ENCODE results near the gene DSCAM. TPM values are rescaled to one million over a fixed set of nuclear protein-coding genes. Genes with fewer than 3 reads are reported as not detected.

Gene DSCAM
- total and polyA plus RNA-seq, 10 of the 15 experiments (the other 5 are each of a cell fraction or from before 2014, with no cell fraction given) = not detected

DNA sequence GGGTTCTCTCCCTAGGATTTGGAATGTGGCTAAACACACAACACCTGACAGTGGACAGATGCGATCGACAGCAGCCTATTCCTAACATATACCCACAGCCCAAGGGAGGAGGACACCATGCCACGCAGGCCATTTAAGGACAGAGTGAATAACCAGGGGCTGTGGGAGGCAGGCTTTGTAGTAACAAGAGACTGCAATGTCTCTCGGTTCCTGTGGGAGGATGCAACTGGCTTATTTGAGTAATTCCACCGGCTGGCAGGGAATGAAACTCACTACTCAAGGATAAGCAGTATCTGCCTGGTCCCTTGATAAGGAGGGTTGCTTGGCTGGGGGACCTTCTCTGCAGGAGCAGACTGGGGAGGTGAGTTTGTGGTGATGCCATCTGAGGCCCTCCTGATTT, 870.2 kb downstream of the DSCAM start (continued):
- TF ChIP-seq, protein P1, sequence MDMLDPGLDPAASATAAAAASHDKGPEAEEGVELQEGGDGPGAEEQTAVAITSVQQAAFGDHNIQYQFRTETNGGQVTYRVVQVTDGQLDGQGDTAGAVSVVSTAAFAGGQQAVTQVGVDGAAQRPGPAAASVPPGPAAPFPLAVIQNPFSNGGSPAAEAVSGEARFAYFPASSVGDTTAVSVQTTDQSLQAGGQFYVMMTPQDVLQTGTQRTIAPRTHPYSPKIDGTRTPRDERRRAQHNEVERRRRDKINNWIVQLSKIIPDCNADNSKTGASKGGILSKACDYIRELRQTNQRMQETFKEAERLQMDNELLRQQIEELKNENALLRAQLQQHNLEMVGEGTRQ (IDR thresholded peaks at IDR 0.05; ENCODE audit: borderline replicate concordance, low read depth, low read length) = no peak
- no peak for TF ChIP-seq NFXL1 (IDR thresholded peaks at IDR 0.05; ENCODE audit: borderline replicate concordance)

DNA sequence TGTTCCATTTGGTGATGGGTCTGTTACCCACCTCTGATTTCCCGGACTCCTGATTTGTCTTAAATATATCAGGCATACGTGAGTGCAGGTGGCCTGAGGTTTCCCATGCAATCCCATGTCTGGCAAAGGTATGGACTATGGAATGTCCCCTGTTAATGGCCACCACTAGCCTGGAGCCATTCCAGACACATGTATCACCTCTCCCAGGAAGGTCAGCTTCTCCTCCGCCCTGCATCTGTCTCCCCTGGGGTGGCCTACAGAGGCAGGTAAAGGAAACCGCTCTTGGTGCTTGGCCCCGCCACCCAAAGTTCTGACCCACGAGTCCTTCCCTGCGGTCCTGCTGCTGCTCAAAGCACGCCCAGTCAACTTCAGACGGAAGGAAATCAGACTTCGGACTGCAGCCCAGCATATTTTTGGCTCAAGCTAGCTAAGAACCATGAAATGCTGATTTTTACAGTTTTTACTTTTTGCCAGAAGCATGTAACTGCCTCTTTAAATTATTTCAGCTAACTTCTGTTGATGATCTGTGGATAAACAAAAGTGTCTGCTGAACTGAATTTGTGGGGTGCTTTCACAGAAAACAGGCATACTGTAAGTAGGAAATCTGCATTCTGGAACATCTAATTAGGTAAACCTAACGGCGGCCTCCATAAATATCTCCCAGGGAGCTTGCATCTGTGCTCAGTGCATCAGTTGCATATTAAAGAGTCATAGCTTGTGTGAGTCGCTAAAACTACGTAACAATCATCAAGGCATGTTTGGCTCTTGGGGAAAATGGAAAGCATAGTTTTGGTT, 873.8 kb downstream of the DSCAM start:
- DNase-seq (ENCODE audit: low read depth, low spot score) = no peak
- in situ Hi-C loops (cut with MboI) (no loop called here), intact Hi-C loops (cut with micrococcal nuclease; ENCODE audit: unreplicated experiment) (no loop called here)
- Histone ChIP-seq H3K4me2 (ENCODE audit: control insufficient read depth, insufficient read depth) (no peak overlapping the region), H3K9me3 (replicated peaks; ENCODE audit: control insufficient read depth, insufficient read depth, low read length) (no peaks in the 10 kb centered on the region; the same call in 2 of the 3 replicates), H3K36me3 (ENCODE audit: control insufficient read depth in 2 of 2, insufficient read depth in 2 of 2, low read length in 1 of 2) (no peaks in the 10 kb centered on the region), H3K4me3 (no peak overlapping the region), H3K4me1 (ENCODE audit: control insufficient read depth, insufficient read depth, low read length) (no peaks in the 10 kb centered on the region), H3K27me3 (replicated peaks in 1 of 2; ENCODE audit: control insufficient read depth in 2 of 2, insufficient read depth in 2 of 2, low read length in 1 of 2) (no peaks in the 10 kb centered on the region), H3K27ac (ENCODE audit: control insufficient read depth, insufficient read depth) (no peak overlapping the region), H3K79me2 (ENCODE audit: control insufficient read depth, insufficient read depth, low read length) (no peaks in the 10 kb centered on the region), H4K20me1 (ENCODE audit: control insufficient read depth, insufficient read depth) (no peaks in the 10 kb centered on the region), H2AFZ (ENCODE audit: control insufficient read depth, low read depth, low read length) (no peak overlapping the region), H3K9ac (ENCODE audit: control insufficient read depth, insufficient read depth, low read length) (no peak overlapping the region)
- ChIA-PET CTCF (no interaction called here), RAD21 (ENCODE audit: unreplicated experiment) (no interaction called here), POLR2A (no interaction called here), SMC1A (ENCODE audit: uncharacterized antibody, unreplicated experiment) (no interaction called here)
- 44% methylated on average over 14 of the region's 14 CpGs for WGBS (ENCODE audit: insufficient coverage, insufficient replicate concordance, low lambda C conversion rate, missing lambda C conversion rate)
- no peak for ATAC-seq
- TF ChIP-seq MYC (IDR thresholded peaks at IDR 0.05; ENCODE audit: insufficient read depth, insufficient read length, insufficient replicate concordance, low read length, severe bottlenecking) = no peak
- no peak for TF ChIP-seq ZNF24 (IDR thresholded peaks at IDR 0.05)
- TF ChIP-seq SMARCA5 (IDR thresholded peaks at IDR 0.05) = no peak
- TF ChIP-seq, protein P2, sequence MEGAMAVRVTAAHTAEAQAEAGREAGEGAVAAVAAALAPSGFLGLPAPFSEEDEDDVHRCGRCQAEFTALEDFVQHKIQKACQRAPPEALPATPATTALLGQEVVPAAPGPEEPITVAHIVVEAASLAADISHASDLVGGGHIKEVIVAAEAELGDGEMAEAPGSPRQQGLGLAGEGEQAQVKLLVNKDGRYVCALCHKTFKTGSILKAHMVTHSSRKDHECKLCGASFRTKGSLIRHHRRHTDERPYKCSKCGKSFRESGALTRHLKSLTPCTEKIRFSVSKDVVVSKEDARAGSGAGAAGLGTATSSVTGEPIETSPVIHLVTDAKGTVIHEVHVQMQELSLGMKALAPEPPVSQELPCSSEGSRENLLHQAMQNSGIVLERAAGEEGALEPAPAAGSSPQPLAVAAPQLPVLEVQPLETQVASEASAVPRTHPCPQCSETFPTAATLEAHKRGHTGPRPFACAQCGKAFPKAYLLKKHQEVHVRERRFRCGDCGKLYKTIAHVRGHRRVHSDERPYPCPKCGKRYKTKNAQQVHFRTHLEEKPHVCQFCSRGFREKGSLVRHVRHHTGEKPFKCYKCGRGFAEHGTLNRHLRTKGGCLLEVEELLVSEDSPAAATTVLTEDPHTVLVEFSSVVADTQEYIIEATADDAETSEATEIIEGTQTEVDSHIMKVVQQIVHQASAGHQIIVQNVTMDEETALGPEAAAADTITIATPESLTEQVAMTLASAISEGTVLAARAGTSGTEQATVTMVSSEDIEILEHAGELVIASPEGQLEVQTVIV (IDR thresholded peaks at IDR 0.05; ENCODE audit: borderline replicate concordance, partially characterized antibody) = no peak
- no peak for FAIRE-seq
- BruUV-seq (replicated peaks) = no TSS peak

All from GM12878 (cell line).